ENCODE data around the gene RELA. TPM values are rescaled to one million over a fixed set of nuclear protein-coding genes. Genes with fewer than 3 reads are reported as not detected.

RELA gene
- total and polyA plus RNA-seq, 2 of the 13 experiments (the other 11 are each of a cell fraction or from before 2014, with no cell fraction given), result 21.4 to 40.5 TPM

DNA sequence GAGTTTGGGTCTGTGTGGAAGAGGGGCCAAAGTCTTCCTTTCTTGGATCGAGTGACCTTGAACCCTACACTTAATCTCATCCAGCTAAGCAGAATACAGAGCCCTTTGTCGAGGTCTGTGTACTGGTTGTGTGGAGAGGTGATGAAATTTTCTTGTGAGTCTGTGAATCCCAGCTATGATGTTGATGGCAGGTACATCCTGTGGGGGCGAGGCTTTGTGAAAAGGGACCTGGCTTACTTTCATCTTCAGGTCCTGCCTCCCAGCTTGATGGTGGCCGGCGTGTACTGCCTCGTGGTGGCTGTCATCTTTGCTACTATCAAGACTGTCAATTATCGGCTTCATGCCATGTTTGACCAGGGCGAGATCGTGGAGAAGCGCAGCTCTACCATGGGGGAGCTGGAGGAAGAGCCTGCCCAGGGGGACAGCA is 46.1 kb downstream of the RELA start (continued):
- TF ChIP-seq ZNF180 (CRISPR knock-in tag; IDR thresholded peaks at IDR 0.05; ENCODE audit: borderline replicate concordance, low read depth) (no peak), ARID2 (CRISPR knock-in tag; IDR thresholded peaks at IDR 0.05; ENCODE audit: borderline replicate concordance) (no peak), ZNF772 (CRISPR knock-in tag; IDR thresholded peaks at IDR 0.05) (no peak), U2AF1 (optimal IDR thresholded peaks at IDR 0.05; ENCODE audit: low read depth, low read length) (no peak), ZNF619 (CRISPR knock-in tag; IDR thresholded peaks at IDR 0.05) (no peak), MTA1 (CRISPR knock-in tag; IDR thresholded peaks at IDR 0.05; ENCODE audit: borderline replicate concordance) (no peak), ZNF34 (CRISPR knock-in tag; IDR thresholded peaks at IDR 0.05; ENCODE audit: borderline replicate concordance) (no peak), ZNF234 (CRISPR knock-in tag; conservative IDR thresholded peaks at IDR 0.05) (no peak), KDM6A (CRISPR knock-in tag; IDR thresholded peaks at IDR 0.05; ENCODE audit: low read depth) (no peak), CAMTA2 (CRISPR knock-in tag; IDR thresholded peaks at IDR 0.05; ENCODE audit: borderline replicate concordance) (no peak), MED8 (CRISPR knock-in tag; IDR thresholded peaks at IDR 0.05; ENCODE audit: insufficient replicate concordance) (no peak), NFATC3 (CRISPR knock-in tag; IDR thresholded peaks at IDR 0.05) (no peak), ZNF7 (CRISPR knock-in tag; IDR thresholded peaks at IDR 0.05) (no peak), SRF (IDR thresholded peaks at IDR 0.05; ENCODE audit: low read depth, low read length) (no peak)
- TF ChIP-seq, protein P1, sequence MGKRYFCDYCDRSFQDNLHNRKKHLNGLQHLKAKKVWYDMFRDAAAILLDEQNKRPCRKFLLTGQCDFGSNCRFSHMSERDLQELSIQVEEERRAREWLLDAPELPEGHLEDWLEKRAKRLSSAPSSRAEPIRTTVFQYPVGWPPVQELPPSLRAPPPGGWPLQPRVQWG (CRISPR knock-in tag; IDR thresholded peaks at IDR 0.05; ENCODE audit: borderline replicate concordance, low read depth), result no peak
- TF ChIP-seq, protein P2, sequence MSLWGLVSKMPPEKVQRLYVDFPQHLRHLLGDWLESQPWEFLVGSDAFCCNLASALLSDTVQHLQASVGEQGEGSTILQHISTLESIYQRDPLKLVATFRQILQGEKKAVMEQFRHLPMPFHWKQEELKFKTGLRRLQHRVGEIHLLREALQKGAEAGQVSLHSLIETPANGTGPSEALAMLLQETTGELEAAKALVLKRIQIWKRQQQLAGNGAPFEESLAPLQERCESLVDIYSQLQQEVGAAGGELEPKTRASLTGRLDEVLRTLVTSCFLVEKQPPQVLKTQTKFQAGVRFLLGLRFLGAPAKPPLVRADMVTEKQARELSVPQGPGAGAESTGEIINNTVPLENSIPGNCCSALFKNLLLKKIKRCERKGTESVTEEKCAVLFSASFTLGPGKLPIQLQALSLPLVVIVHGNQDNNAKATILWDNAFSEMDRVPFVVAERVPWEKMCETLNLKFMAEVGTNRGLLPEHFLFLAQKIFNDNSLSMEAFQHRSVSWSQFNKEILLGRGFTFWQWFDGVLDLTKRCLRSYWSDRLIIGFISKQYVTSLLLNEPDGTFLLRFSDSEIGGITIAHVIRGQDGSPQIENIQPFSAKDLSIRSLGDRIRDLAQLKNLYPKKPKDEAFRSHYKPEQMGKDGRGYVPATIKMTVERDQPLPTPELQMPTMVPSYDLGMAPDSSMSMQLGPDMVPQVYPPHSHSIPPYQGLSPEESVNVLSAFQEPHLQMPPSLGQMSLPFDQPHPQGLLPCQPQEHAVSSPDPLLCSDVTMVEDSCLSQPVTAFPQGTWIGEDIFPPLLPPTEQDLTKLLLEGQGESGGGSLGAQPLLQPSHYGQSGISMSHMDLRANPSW (CRISPR knock-in tag; IDR thresholded peaks at IDR 0.05; ENCODE audit: borderline replicate concordance), result no peak
- TF ChIP-seq, protein P3, sequence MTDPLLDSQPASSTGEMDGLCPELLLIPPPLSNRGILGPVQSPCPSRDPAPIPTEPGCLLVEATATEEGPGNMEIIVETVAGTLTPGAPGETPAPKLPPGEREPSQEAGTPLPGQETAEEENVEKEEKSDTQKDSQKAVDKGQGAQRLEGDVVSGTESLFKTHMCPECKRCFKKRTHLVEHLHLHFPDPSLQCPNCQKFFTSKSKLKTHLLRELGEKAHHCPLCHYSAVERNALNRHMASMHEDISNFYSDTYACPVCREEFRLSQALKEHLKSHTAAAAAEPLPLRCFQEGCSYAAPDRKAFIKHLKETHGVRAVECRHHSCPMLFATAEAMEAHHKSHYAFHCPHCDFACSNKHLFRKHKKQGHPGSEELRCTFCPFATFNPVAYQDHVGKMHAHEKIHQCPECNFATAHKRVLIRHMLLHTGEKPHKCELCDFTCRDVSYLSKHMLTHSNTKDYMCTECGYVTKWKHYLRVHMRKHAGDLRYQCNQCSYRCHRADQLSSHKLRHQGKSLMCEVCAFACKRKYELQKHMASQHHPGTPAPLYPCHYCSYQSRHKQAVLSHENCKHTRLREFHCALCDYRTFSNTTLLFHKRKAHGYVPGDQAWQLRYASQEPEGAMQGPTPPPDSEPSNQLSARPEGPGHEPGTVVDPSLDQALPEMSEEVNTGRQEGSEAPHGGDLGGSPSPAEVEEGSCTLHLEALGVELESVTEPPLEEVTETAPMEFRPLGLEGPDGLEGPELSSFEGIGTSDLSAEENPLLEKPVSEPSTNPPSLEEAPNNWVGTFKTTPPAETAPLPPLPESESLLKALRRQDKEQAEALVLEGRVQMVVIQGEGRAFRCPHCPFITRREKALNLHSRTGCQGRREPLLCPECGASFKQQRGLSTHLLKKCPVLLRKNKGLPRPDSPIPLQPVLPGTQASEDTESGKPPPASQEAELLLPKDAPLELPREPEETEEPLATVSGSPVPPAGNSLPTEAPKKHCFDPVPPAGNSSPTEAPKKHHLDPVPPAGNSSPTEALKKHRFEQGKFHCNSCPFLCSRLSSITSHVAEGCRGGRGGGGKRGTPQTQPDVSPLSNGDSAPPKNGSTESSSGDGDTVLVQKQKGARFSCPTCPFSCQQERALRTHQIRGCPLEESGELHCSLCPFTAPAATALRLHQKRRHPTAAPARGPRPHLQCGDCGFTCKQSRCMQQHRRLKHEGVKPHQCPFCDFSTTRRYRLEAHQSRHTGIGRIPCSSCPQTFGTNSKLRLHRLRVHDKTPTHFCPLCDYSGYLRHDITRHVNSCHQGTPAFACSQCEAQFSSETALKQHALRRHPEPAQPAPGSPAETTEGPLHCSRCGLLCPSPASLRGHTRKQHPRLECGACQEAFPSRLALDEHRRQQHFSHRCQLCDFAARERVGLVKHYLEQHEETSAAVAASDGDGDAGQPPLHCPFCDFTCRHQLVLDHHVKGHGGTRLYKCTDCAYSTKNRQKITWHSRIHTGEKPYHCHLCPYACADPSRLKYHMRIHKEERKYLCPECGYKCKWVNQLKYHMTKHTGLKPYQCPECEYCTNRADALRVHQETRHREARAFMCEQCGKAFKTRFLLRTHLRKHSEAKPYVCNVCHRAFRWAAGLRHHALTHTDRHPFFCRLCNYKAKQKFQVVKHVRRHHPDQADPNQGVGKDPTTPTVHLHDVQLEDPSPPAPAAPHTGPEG (CRISPR knock-in tag; IDR thresholded peaks at IDR 0.05), result no peak
- TF ChIP-seq, protein P4, sequence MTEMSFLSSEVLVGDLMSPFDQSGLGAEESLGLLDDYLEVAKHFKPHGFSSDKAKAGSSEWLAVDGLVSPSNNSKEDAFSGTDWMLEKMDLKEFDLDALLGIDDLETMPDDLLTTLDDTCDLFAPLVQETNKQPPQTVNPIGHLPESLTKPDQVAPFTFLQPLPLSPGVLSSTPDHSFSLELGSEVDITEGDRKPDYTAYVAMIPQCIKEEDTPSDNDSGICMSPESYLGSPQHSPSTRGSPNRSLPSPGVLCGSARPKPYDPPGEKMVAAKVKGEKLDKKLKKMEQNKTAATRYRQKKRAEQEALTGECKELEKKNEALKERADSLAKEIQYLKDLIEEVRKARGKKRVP (CRISPR knock-in tag; IDR thresholded peaks at IDR 0.05), result peak in 1 of 2 experiments; percentile 79; a peak in 2 of 4 replicates
- TF ChIP-seq, protein P5, sequence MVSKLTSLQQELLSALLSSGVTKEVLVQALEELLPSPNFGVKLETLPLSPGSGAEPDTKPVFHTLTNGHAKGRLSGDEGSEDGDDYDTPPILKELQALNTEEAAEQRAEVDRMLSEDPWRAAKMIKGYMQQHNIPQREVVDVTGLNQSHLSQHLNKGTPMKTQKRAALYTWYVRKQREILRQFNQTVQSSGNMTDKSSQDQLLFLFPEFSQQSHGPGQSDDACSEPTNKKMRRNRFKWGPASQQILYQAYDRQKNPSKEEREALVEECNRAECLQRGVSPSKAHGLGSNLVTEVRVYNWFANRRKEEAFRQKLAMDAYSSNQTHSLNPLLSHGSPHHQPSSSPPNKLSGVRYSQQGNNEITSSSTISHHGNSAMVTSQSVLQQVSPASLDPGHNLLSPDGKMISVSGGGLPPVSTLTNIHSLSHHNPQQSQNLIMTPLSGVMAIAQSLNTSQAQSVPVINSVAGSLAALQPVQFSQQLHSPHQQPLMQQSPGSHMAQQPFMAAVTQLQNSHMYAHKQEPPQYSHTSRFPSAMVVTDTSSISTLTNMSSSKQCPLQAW (CRISPR knock-in tag; IDR thresholded peaks at IDR 0.05), result no peak

Measured in HepG2 (cell line).